ENCODE results near the gene AMPD2. TPM values are rescaled to one million over a fixed set of nuclear protein-coding genes. Genes with fewer than 3 reads are reported as not detected.

AMPD2 gene
- total RNA-seq = 100 to 1,000 TPM; 114 to 122 TPM

DNA sequence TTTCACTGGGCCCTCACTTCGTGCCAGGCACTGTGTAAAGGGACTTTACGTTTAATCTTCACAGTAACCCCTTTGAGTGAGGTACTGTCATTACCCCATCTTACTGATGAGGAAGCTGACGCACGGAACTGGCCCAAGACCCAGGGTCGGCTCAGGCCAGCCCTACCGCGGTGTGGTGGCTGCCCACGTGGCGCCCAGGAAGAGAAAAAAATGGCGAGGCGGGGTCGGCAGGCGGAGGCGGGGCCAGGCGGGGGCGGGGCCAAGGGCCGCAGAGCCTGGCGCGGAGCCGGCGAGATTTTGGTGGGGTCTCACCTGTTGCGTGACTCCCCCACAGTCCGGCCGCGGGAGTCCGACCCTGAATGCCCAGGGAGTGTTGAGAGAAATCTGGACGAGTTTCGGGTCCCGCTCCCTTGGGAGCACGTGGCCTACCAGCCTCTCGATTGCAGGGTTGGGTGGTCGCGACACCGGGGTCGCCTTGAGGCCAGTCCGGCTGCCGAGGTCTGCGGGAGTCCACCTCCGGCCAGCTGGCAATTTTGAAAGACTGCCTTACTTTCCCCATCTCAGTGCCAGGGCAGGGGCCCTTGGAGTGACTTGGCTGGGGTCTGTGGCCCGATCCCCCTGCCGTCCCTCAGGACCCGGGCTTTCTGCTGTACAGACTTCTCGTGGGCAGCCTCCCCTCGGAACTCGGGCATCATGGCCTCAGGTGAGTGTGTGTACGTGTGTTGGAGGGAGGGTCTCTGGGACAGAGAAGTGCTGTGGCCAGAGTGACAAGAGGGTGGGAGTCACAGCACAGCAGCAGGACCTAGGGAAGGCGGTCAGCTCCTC, at the start of gene AMPD2, which contains the start of gene GNAT2:
Gene AMPD2 (plus strand): TSS at position 262 of the 825 bp plus-strand sequence. CDS start 1,339 bp downstream, outside the sequence.
Gene GNAT2 (minus strand): TSS at position 41 of the 825 bp plus-strand sequence. CDS start 6,746 bp downstream, outside the sequence.
- POLR2A ChIA-PET = interaction anchor here (0.6 to 2.4 kb wide), 12 partner anchors 10 to 720 kb away, joined by 3 to 56 read pairs (median 4); partner anchors contain the start of genes AHCYL1, GNAI3, PSMA5 and RBM15
- peak within 1 kb of the TSS; percentile 98 for H3K27ac Mint-ChIP-seq
- peaks cover 8% of the 10 kb centered on the region for H3K36me3 Mint-ChIP-seq
- H3K27me3 Mint-ChIP-seq = no peaks in the 10 kb centered on the region
- peak; percentile 32 for ATAC-seq (ENCODE audit: low read depth)
- peak; percentile 85 for DNase-seq
- H3K4me3 Mint-ChIP-seq = peak within 1 kb of the TSS; percentile 97
- peaks cover 58% of the 10 kb centered on the region for H3K4me1 Mint-ChIP-seq
- H3K9me3 Mint-ChIP-seq = no peaks in the 10 kb centered on the region

DNA sequence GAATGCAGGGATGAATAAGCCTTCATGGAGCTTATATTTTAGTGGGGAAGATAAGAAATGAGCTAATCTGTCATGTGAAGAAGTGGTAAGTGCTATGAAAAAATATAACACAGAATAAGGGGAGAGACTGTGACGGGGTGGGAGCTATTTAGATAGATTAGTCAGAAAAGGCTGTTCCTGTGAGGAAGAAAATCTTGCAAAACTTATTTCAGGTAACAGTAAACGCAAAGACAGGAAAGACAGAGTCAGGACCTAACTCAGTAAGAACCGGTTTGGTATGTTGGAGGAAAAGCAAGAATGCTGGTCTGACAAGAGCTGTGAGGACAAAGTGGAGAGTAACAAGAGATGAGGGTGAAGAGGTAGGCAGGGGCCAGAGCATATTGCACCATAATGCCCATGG, 49.2 kb upstream of the AMPD2 start:
- ATAC-seq (ENCODE audit: low read depth) (no peak), DNase-seq (no peak)
- no peaks in the 10 kb centered on the region for H3K9me3 Mint-ChIP-seq
- POLR2A ChIA-PET = interaction anchor here (3.5 kb wide), 1 partner anchor 21 kb away, joined by 11 read pairs; the partner anchor contains the start of gene GNAI3
- H3K36me3 Mint-ChIP-seq = peaks cover 7% of the 10 kb centered on the region
- H3K4me1 Mint-ChIP-seq = peaks cover 17% of the 10 kb centered on the region
- H3K4me3 Mint-ChIP-seq = no peak overlapping the region
- no peaks in the 10 kb centered on the region for H3K27me3 Mint-ChIP-seq
- no peak overlapping the region for H3K27ac Mint-ChIP-seq

DNA sequence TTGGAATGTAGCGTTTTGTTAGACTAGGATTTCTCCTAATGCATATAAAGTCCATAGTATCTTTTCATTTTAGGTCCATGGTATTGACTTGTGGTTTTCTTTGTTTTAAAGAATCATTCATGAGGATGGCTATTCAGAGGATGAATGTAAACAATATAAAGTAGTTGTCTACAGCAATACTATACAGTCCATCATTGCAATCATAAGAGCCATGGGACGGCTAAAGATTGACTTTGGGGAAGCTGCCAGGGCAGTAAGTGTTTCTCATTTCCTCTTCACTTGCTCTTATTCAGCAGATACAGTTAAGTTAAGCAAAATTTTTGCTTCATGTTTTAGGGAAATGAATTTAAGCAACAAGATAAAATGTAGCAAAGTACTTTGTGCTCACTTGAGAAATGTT, 45.9 kb upstream of the AMPD2 start:
- Mint-ChIP-seq H3K27ac (no peak overlapping the region), H3K27me3 (no peaks in the 10 kb centered on the region), H3K36me3 (peaks cover 14% of the 10 kb centered on the region), H3K9me3 (no peaks in the 10 kb centered on the region), H3K4me3 (no peak overlapping the region), H3K4me1 (peaks cover 11% of the 10 kb centered on the region)
- no peak for DNase-seq
- ATAC-seq (ENCODE audit: low read depth) = no peak
- POLR2A ChIA-PET = interaction anchor here (0.7 kb wide), 1 partner anchor 25 kb away, joined by 3 read pairs; no protein-coding TSS in a partner anchor

DNA sequence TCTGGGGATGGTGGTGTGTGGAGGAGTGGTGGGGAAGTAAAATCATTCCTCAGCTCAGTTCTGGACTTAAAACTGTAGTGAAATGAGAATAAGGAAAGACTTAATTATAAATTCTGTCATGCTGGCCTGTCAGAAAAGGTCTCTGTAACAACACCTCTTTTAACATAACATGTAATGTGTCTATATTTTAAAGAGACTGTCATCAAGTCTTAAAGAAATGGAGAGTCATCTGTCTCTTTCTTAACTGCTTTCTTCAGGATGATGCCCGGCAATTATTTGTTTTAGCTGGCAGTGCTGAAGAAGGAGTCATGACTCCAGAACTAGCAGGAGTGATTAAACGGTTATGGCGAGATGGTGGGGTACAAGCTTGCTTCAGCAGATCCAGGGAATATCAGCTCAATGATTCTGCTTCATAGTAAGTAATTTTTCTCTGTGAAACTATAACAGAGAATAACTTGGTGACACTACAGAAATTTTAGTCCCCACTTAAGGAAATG, 40.6 kb upstream of the AMPD2 start:
- Mint-ChIP-seq H3K9me3 (no peaks in the 10 kb centered on the region), H3K27ac (no peak overlapping the region), H3K4me1 (no peaks in the 10 kb centered on the region), H3K36me3 (peaks cover 24% of the 10 kb centered on the region), H3K4me3 (no peak overlapping the region), H3K27me3 (no peaks in the 10 kb centered on the region)
- no peak for ATAC-seq (ENCODE audit: low read depth)
- DNase-seq = no peak
- POLR2A ChIA-PET = interaction anchor here (1.1 kb wide), 1 partner anchor 31 kb away, joined by 4 read pairs; the partner anchor contains the start of gene GNAI3

DNA sequence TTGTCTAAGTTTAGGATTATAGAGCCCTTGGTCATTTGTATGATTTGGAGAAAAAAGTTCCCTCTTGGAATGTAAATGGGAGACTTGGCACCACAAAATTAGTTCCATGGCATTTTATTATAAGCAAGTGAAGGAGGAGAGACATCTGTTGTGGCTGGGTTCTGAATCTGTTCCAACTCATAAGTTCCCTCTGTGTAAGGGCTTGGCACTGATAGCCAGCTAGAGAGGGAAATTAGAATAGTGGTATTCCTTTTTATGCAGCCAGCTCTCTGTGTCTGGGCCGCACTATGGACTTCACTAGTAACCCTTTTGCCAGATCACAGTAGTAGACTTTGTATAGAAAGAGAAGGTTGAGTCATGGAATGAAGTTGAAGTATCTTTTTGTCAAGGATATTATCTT, 40.1 kb upstream of the AMPD2 start:
- Mint-ChIP-seq H3K27ac (no peak overlapping the region), H3K36me3 (peaks cover 25% of the 10 kb centered on the region), H3K9me3 (no peaks in the 10 kb centered on the region), H3K4me1 (no peaks in the 10 kb centered on the region), H3K27me3 (no peaks in the 10 kb centered on the region), H3K4me3 (no peak overlapping the region)
- ATAC-seq (ENCODE audit: low read depth) (no peak), DNase-seq (no peak)
- POLR2A ChIA-PET = interaction anchor here (1.1 kb wide), 1 partner anchor 31 kb away, joined by 4 read pairs; the partner anchor contains the start of gene GNAI3

DNA sequence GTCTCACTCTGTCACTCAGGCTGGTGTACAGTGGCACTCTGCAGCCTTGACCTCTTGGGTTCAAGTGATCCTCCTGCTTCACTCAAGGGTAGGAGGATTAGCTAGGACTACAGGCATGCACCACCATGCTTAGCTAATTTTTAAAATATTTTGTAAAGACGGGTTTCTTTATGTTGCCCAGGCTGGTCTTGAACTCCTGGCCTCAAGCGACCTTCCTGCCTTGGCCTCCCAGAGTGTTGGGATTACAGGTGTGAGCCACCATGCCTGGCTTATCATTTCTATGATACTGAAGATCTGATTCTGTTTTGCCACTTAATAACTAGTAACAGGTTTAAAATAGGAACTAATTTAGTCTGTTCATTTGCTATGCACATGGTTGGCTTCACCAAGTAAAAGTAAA, 37.6 kb upstream of the AMPD2 start:
- Mint-ChIP-seq H3K36me3 (peaks cover 26% of the 10 kb centered on the region), H3K9me3 (no peaks in the 10 kb centered on the region), H3K4me3 (no peak overlapping the region), H3K4me1 (no peaks in the 10 kb centered on the region), H3K27me3 (no peaks in the 10 kb centered on the region), H3K27ac (no peak overlapping the region)
- DNase-seq (no peak), ATAC-seq (ENCODE audit: low read depth) (no peak)
- POLR2A ChIA-PET = no interaction called here

DNA sequence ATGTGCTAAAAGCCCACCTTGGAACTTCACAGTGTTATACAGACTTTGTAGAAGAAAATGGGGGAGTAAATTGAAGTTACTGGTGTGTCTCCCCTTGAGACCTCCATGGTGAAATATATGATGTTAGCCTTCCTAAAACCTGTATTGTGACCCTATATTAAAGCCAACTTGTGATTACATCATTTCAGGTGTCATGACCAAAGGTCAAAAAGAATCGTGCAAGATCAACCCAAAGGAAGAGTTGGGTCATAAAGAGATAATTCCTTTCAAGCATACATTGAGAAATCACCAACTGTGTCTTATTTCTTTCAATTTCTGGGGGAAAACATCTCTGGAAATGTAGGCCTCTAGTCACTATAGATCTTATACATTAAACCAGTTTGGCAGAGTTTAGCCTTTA, 34.9 kb upstream of the AMPD2 start:
- no peaks in the 10 kb centered on the region for H3K9me3 Mint-ChIP-seq
- H3K27ac Mint-ChIP-seq = no peak overlapping the region
- no peak overlapping the region for H3K4me3 Mint-ChIP-seq
- peaks cover 33% of the 10 kb centered on the region for H3K36me3 Mint-ChIP-seq
- H3K27me3 Mint-ChIP-seq = no peaks in the 10 kb centered on the region
- POLR2A ChIA-PET = no interaction called here
- ATAC-seq (ENCODE audit: low read depth) = no peak
- no peak for DNase-seq
- H3K4me1 Mint-ChIP-seq = peaks cover 2% of the 10 kb centered on the region

DNA sequence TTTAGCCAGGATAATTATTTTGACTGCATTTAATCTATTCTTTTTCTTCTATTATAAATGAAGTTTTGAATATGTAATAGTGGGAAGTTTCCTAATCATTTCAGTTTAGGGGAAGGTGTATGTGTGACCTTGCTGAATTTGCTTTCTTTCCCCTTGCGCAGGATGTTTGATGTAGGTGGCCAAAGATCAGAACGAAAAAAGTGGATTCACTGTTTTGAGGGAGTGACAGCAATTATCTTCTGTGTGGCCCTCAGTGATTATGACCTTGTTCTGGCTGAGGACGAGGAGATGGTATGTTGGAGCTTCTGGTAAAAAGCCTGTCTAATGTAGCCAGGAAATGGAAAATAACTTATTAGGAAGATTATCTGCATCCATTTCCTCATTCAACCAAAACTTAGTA, 33.6 kb upstream of the AMPD2 start:
- Mint-ChIP-seq H3K9me3 (no peaks in the 10 kb centered on the region), H3K4me1 (peaks cover 2% of the 10 kb centered on the region), H3K27me3 (no peaks in the 10 kb centered on the region), H3K36me3 (peaks cover 33% of the 10 kb centered on the region), H3K27ac (no peak overlapping the region), H3K4me3 (no peak overlapping the region)
- DNase-seq (no peak), ATAC-seq (ENCODE audit: low read depth) (no peak)
- POLR2A ChIA-PET = no interaction called here

DNA sequence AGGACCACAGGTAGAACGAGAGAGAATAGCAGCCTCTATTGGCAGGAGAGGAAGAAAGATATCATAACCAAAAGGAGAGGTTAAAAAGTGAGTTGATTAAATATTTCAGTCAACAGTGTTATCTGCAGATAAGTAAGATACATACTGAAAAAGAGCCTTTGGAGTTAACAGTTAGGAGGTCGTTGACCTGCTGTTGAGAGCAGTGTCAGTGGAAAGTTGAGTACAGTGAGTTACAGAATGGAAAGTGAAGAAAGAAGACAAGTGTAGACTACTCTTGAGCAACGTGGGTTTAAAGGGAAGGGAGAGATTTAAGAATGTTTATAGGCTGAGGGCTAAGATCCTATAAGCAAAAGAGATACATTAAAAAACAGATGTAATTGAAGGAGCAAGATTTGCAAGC, 30.5 kb upstream of the AMPD2 start:
- peaks cover 2% of the 10 kb centered on the region for H3K4me1 Mint-ChIP-seq
- DNase-seq (no peak), ATAC-seq (ENCODE audit: low read depth) (no peak)
- POLR2A ChIA-PET = no interaction called here
- no peak overlapping the region for H3K27ac Mint-ChIP-seq
- H3K36me3 Mint-ChIP-seq = peaks cover 35% of the 10 kb centered on the region
- no peaks in the 10 kb centered on the region for H3K9me3 Mint-ChIP-seq
- no peaks in the 10 kb centered on the region for H3K27me3 Mint-ChIP-seq
- no peak overlapping the region for H3K4me3 Mint-ChIP-seq

DNA sequence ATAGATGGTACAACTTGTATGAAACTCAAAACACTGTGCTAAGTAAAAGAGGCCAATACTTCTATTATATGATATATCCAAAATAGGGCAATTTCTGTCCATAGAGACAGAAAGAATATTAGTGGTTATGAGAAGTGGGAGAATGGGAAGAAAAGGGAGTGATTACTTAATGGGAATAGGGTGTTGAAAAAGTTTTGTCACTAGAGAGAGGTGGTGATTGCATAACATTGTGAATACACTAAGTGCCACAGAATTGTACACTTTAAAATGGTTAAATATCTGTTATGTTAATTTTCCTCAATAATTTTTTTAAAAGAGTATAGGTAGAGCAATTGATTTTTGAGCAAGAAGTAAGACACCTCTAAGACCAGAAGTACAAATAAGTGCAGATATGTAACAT, 30.0 kb upstream of the AMPD2 start:
- ATAC-seq (ENCODE audit: low read depth) (no peak), DNase-seq (no peak)
- H3K27me3 Mint-ChIP-seq = no peaks in the 10 kb centered on the region
- H3K36me3 Mint-ChIP-seq = peaks cover 33% of the 10 kb centered on the region
- no peak overlapping the region for H3K4me3 Mint-ChIP-seq
- H3K4me1 Mint-ChIP-seq = peaks cover 2% of the 10 kb centered on the region
- H3K9me3 Mint-ChIP-seq = no peaks in the 10 kb centered on the region
- H3K27ac Mint-ChIP-seq = no peak overlapping the region
- POLR2A ChIA-PET = no interaction called here

DNA sequence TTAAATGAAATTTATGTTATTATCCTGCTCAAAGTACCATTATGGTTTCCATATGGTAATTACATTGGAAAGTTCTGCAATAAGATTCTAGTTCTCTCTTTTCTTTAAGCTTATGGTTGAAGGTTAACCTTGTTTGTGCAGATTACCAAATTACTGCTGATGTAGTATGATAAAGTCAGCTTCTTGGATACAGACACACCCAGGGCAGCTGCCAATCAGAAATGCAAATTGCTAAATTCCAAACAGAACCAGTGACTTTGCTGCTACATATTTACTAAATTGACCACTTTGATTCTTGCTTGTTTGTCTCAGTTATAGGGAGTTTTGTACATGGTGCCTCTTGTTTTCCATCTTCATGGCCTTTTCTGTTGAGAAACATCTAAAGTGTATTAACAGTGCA, 26.7 kb upstream of the AMPD2 start:
- no peak for DNase-seq

DNA sequence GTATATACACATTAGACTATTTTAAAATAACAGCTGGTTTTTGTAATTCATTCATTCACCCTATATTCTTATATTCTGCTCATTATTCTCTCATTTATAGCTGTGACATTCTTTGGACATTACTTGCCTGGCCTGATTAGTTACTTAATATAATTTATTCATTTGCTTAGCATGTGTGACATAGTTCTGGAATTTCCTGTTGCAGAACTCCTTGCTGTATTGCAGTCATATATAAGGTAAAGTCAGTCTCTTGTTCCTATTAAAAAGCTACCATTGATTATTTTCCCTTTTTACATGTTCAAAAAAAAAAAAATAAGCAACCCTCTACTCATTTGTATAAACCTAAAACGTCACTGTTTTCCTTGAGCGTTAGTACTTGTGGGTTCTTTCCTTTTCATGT, 24.1 kb upstream of the AMPD2 start:
- H3K36me3 Mint-ChIP-seq = peaks cover 20% of the 10 kb centered on the region
- no peak overlapping the region for H3K27ac Mint-ChIP-seq
- POLR2A ChIA-PET = no interaction called here
- DNase-seq = no peak
- H3K27me3 Mint-ChIP-seq = no peaks in the 10 kb centered on the region
- H3K9me3 Mint-ChIP-seq = no peaks in the 10 kb centered on the region
- no peak for ATAC-seq (ENCODE audit: low read depth)
- H3K4me3 Mint-ChIP-seq = no peak overlapping the region
- no peaks in the 10 kb centered on the region for H3K4me1 Mint-ChIP-seq

More for the DNA sequence above, 26.7 kb upstream of the AMPD2 start:
- ATAC-seq (ENCODE audit: low read depth) = no peak
- Mint-ChIP-seq H3K27ac (no peak overlapping the region), H3K36me3 (peaks cover 21% of the 10 kb centered on the region), H3K4me3 (no peak overlapping the region), H3K4me1 (peaks cover 2% of the 10 kb centered on the region), H3K9me3 (no peaks in the 10 kb centered on the region), H3K27me3 (no peaks in the 10 kb centered on the region)
- POLR2A ChIA-PET = no interaction called here

DNA sequence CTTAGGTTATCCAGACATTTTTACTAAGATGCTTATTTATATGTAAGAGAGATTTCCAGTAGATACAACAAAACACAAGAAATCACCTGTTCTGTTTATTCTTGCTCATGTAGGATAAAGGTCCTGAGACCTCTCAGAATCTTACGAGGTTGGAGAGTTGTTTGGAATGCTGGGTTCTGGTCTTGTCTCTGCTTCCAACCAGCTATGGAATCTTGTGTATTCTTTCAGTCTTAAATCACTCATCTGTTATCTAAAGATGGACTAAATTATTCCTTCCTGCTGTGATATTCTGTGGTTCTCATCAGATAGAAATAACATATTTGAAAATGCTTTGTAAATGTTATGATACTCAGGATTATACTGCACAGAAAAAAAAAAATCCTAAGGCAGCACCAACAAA, 21.5 kb upstream of the AMPD2 start:
- Mint-ChIP-seq H3K4me3 (no peak overlapping the region), H3K9me3 (no peaks in the 10 kb centered on the region), H3K36me3 (peaks cover 15% of the 10 kb centered on the region), H3K4me1 (no peaks in the 10 kb centered on the region), H3K27me3 (no peaks in the 10 kb centered on the region), H3K27ac (no peak overlapping the region)
- no peak for DNase-seq
- no peak for ATAC-seq (ENCODE audit: low read depth)
- POLR2A ChIA-PET = no interaction called here

DNA sequence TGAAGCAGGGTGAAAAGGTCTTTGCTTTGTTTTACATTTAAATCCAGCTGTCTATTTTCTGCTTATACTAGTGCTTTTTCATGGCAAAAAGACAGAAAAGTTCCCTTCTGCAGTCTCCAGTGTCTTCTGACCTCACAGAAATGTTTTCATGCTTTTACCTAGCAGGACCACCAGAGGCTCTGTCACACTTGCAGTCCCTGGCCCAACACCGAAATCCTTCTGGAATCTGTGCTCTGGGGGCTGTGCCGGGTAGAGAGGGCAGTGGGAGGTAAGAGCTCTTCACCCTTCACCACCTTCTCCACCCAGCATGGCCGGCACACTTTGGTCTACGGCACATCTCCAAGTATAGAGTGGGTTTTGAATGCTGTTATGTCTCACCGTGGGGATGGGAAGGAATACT, 21.0 kb upstream of the AMPD2 start:
- Mint-ChIP-seq H3K4me3 (no peak overlapping the region), H3K36me3 (peaks cover 12% of the 10 kb centered on the region), H3K9me3 (no peaks in the 10 kb centered on the region), H3K27ac (no peak overlapping the region), H3K4me1 (no peaks in the 10 kb centered on the region), H3K27me3 (no peaks in the 10 kb centered on the region)
- POLR2A ChIA-PET = interaction anchor here (0.6 kb wide), 1 partner anchor 12 kb away, joined by 3 read pairs; no protein-coding TSS in a partner anchor
- no peak for ATAC-seq (ENCODE audit: low read depth)
- DNase-seq = no peak

Measured in activated naive CD8-positive, alpha-beta T cell treated with anti-CD3 and anti-CD28 coated beads, Interleukin-2, amount 10 ng/mL, durations not matched to agents 7 days and 5 days (primary cell).